GM10266 (cell line): Measurements from ENCODE around the gene IGSF21.
"Not testable (repeated sequence)": the region's sequence is repeated elsewhere in the genome, so short reads cannot be mapped to it uniquely, and the experiment has no call there.

Experiments
- DNase-seq: peaks from one replicate; pipeline ENCODE4 v3.0.0; 2012; ENCODE audit errors: extremely low spot score
- CTCF ChIP-seq: IDR thresholded peaks from 2 replicates; pipeline ENCODE4 v1.5.1; 2012; ENCODE audit warnings: mild to moderate bottlenecking, low read depth; ENCODE audit not compliant: control insufficient read depth, insufficient read depth; ENCODE audit errors: missing control alignments

IGSF21 gene

GRCh38 chr1:18365099-18365705 is 257.6 kb downstream of the IGSF21 start:
- no peak for DNase-seq
- no peak for TF ChIP-seq CTCF

GRCh38 chr1:18372505-18372904 is 264.9 kb downstream of the IGSF21 start:
- not testable (repeated sequence) for DNase-seq

GRCh38 chr1:18373151-18373550 is 265.6 kb downstream of the IGSF21 start:
- no peak for TF ChIP-seq CTCF
- DNase-seq: no peak

- peak; percentile 39 for TF ChIP-seq CTCF
- DNase-seq: peak; percentile 33
These were observed 266.4 kb downstream of the IGSF21 start for GRCh38 chr1:18373882-18374493.

- no peak for TF ChIP-seq CTCF
- DNase-seq: no peak
These were observed 269.1 kb downstream of the IGSF21 start for GRCh38 chr1:18376661-18377060.

- DNase-seq: no peak
- TF ChIP-seq CTCF: no peak
These were observed 272.7 kb downstream of the IGSF21 start for GRCh38 chr1:18380288-18380687.

GRCh38 chr1:18384059-18384458 is 276.5 kb downstream of the IGSF21 start:
- no peak for TF ChIP-seq CTCF
- DNase-seq: no peak
